GM15510 (cell line): ENCODE measurements around the gene MPZL2.

ENCODE experiments used
- POLR2A ChIP-seq: IDR thresholded peaks from 3 replicates; pipeline ENCODE4 v1.6.1; 2011; ENCODE audit warnings: borderline replicate concordance; ENCODE audit not compliant: insufficient read length; ENCODE audit errors: extremely low read depth

The MPZL2 gene

GRCh38 chr11:118209033-118209432 lies 55.1 kb downstream of the MPZL2 start:
- TF ChIP-seq POLR2A, result no peak

- TF ChIP-seq POLR2A, result no peak
These were observed 57.0 kb downstream of the MPZL2 start for GRCh38 chr11:118207079-118207478.

- TF ChIP-seq POLR2A, result no peak
These were observed 57.6 kb downstream of the MPZL2 start for GRCh38 chr11:118206391-118207031.

- TF ChIP-seq POLR2A, result no peak
These were observed 58.3 kb downstream of the MPZL2 start for GRCh38 chr11:118205606-118206378.
